SIG-M5 treated with dmso at 0.1 percent for 504 hours (cell line): ENCODE data around the gene TCF12.

Experiments used
- DNase-seq: peaks from one replicate; lab custom pipeline; 2025; ENCODE audit not compliant: unreplicated experiment; lab: John Stamatoyannopoulos, UW

TCF12 gene

GRCh38 chr15:57203906-57204305, 285.5 kb downstream of the TCF12 start:
- no peak for DNase-seq

DNA sequence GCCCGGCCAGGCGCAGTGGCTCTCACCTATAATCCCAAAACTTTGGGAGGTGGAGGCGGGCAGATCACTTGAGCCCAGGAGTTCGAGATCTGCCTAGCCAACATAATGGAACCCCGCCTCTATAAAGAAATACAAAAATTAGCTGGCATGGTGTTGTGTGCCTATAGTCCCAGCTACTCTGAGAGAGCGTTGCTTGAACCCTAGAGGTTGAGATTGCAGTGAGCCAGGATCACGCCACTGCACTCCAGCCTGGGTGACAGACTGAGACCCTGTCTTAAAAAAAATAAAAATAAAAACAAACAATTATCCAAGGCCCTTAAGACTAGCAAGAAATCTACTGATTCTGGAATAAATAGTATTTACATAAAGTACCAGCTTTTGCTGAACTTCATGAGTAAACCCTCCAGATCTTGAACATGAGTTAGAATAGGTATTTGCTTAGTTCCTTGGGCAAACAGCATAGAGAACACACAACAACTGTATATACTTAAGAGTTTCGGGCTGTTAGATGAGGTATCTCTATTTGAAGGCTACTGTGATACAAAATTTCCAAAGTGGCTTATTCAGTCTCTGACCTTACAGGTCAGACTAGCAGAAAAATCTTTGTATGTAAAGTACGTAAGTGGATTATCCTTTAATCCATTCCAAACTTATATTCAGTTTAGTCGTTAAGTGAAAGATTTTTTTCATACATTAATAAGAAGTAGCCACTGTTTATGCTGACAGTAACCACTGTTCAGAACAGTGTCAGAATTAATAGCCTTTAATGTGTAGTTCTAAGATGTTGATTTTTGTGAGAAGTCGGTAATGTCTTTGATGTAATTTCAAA, 286.8 kb downstream of the TCF12 start:
- DNase-seq = no peak

DNA sequence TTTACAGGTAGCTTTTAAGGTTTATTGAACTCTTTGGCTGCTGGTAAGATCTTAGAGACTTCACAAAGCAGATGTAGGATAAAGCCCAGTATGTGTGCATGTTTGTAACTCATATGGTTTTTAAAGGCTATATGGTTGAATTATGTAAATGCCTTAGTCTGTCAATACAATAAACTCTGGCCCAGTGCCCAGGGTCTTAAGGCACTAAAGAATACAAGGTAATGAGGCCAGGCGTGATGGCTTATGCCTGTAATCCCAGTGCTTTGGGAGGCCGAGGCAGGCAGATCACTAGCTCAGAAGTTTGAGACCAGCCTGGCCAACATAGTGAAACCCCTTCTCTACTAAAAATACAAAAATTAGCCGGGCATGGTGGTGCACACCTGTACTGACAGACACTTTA, 287.6 kb downstream of the TCF12 start:
- no peak for DNase-seq

GRCh38 chr15:57213862-57214261, 295.4 kb downstream of the TCF12 start:
- DNase-seq = no peak

GRCh38 chr15:57215326-57215725, 296.9 kb downstream of the TCF12 start:
- no peak for DNase-seq

DNA sequence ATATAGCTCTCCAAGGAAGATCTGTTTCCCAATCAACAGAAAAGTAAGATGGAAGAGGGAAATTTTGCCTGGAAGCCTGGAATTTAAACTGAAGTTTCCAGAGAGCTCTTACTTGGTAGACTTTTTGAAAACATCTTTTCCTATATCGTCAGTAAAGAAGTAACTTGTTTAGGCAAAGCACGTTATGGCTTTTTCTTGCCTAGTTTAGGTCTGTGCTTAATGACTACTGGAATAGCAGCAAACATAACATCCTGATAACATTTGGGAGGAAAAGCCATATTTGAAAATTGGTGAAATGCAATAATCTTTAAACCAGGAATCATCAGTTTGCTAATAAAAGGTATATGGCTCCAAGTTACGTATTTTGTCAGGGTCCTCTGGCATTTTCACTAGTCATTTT, 297.4 kb downstream of the TCF12 start:
- no peak for DNase-seq

GRCh38 chr15:57216288-57216687, 297.8 kb downstream of the TCF12 start:
- DNase-seq = no peak

GRCh38 chr15:57217778-57218598, 299.5 kb downstream of the TCF12 start:
- DNase-seq = no peak

DNA sequence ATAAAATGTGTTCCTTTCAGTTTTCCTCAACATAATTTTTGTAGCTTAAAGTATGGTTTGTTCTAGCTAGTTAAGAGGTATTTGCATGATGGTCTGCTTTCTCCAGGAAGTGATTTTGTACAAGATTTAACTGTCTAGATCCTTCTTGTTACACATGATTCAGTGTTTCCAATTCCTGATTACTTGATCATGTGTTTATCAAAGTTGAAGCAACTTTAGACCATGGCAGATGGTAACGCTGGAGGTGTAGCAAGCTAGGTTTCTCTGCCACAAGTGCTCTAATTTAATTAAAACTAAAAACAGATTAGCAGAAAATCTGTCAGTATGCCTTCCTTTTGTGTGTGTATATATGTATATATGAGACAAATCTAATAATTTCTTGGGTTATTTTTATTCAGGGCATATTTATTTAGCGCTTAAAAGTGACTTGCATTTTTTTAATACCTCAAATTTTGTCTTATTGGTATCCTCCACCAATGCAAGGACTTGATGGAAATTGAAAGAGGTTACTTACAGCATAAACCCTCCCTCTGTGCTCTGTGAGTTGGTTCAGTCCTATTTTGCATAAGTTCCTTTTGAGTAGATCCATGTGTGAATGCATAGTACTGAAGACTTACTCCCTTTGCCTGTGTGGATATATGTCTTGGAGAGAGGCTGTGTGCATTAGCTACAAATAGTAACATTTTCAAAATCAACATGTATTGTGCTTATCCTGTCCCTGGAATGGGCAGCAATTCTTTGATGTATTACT, 300.6 kb downstream of the TCF12 start:
- no peak for DNase-seq

- no peak for DNase-seq
Measured at GRCh38 chr15:57220205-57220604, 301.8 kb downstream of the TCF12 start.

- DNase-seq = no peak
Measured at GRCh38 chr15:57221134-57221533, 302.7 kb downstream of the TCF12 start.

DNA sequence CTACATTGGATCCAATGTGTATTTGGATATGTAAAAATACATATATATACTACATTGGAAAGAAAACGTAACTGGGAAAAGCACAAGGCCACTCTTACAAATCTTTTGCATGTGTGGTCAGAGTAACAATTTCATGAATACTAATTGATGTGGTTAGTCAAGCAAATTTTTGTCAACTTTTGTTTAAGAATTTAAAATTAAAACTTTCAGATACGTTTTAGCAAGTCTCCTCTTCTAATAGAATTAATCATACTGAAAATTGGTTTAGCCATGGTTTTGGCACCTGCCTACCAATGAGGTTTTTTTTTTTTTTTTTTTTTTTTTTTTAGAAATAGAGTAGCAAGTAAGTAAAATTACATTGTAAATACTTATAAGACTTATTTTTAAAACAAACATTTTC, 304.9 kb downstream of the TCF12 start:
- no peak for DNase-seq

DNA sequence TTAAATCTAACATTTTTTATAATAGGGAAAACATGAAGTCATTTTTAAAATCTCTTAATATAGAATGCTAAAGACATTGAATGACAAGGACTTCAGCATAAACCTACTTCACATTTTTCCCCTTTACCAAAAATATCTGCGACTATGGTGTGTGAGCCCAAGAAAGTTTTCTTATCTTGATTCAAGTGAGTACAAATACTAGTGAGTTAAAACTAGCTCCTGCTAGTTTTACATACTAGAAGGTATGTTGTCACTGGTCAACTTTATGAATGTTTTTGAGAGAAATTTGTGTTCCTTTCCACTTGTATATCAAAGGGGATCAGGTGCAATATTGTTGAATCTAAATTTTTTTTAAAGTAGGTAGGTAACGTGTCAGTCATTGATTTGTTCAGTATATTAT, 305.4 kb downstream of the TCF12 start:
- DNase-seq = no peak

GRCh38 chr15:57224664-57225063, 306.2 kb downstream of the TCF12 start:
- no peak for DNase-seq

- DNase-seq = no peak
Measured at GRCh38 chr15:57227166-57227565, 308.7 kb downstream of the TCF12 start.

GRCh38 chr15:57227899-57228298, 309.5 kb downstream of the TCF12 start:
- DNase-seq = no peak

GRCh38 chr15:57228395-57228794, 310.0 kb downstream of the TCF12 start:
- no peak for DNase-seq

- no peak for DNase-seq
Measured at GRCh38 chr15:57229051-57229450, 310.6 kb downstream of the TCF12 start.

DNA sequence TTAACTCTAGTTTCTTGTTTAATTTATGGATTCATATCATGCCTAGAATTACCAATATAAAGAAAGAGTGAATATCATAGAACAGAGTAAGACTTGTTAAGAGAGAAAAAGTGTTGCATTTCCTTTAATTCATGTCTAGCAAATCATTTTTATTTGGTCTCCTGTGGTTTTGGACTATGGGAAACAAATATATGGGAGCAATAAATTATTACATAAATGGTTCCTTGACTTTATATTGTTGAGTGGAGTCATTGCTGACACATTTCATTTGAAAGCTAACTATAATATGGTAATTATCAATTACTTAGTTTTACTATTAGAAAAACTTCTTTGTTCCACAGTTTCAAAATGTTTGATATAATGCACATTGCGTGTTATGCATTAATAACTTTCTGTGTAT, 313.1 kb downstream of the TCF12 start:
- DNase-seq = no peak

- no peak for DNase-seq
Measured at GRCh38 chr15:57234156-57234555, 315.7 kb downstream of the TCF12 start.

GRCh38 chr15:57235186-57235585, 316.7 kb downstream of the TCF12 start:
- DNase-seq = no peak

DNA sequence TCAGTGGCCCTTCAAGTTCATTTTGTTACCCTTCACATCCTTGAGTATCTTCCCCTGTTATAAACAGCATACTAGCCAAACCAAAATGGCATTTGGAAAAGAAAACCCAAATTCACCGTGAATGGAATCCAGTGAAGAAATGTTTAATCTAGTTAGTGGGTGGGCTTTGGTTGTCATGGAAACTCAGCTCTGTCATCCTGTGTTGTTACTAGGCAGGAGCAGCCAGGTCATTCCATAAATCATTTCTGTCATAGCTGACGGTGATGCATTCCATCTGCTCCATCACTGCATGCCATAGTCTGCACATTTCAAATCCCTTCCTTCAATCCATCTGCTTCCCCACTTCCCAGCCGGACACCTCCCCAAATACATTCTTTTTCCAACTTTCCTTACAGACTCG, 317.4 kb downstream of the TCF12 start:
- no peak for DNase-seq
